ENCODE measurements around the gene DIAPH1. TPM values are rescaled to one million over a fixed set of nuclear protein-coding genes. Genes with fewer than 3 reads are reported as not detected.

Gene DIAPH1
- total and polyA plus RNA-seq, 4 donors = 51.5 to 74.7 (median 70.9) TPM

GRCh38 chr5:141493500-141494422 is 125.0 kb downstream of the DIAPH1 start:
- Histone ChIP-seq H3K36me3 (ENCODE audit: control insufficient read depth in 4 of 4, insufficient read depth in 3 of 4, low read depth in 1 of 4, low read length in 3 of 4) (no peaks in the 10 kb centered on the region), H3K27ac (ENCODE audit: low read depth in 1 of 2, low read length in 2 of 2) (no peak overlapping the region), H3K4me1 (ENCODE audit: control insufficient read depth in 4 of 4, insufficient read depth in 4 of 4, low read length in 3 of 4) (peaks cover 0 to 9% (median 4%) of the 10 kb centered on the region in 4 donors), H3K9me3 (ENCODE audit: control insufficient read depth in 4 of 4, low read length in 3 of 4) (peaks cover 0 to 2% (median 0%) of the 10 kb centered on the region in 4 donors), H3K9ac (ENCODE audit: low read depth in 1 of 2, low read length in 2 of 2) (no peak overlapping the region), H3K4me3 (ENCODE audit: low read depth in 1 of 3, low read length in 3 of 3) (no peak overlapping the region), H3K27me3 (ENCODE audit: control insufficient read depth in 4 of 4, insufficient read depth in 4 of 4, low read length in 3 of 4) (no peaks in the 10 kb centered on the region)
- TF ChIP-seq HNF4A (conservative IDR thresholded peaks at IDR 0.05) = no peak
- no peak for TF ChIP-seq SP1 (IDR thresholded peaks at IDR 0.05)
- TF ChIP-seq GABPA (IDR thresholded peaks at IDR 0.05 in 1 of 2, conservative IDR thresholded peaks at IDR 0.05 in 1 of 2) = no peak
- no peak for TF ChIP-seq RXRA (IDR thresholded peaks at IDR 0.05)
- TF ChIP-seq CTCF (IDR thresholded peaks at IDR 0.05; ENCODE audit: low read depth, low read length, missing input control) = no peak
- TF ChIP-seq NR2F2 (IDR thresholded peaks at IDR 0.05) = no peak
- no peak for TF ChIP-seq ATF3 (IDR thresholded peaks at IDR 0.05)
- no peak for TF ChIP-seq EGR1 (IDR thresholded peaks at IDR 0.05; ENCODE audit: low read depth in 2 of 2)
- TF ChIP-seq HNF4G (IDR thresholded peaks at IDR 0.05) = no peak
- no peak for TF ChIP-seq YY1 (IDR thresholded peaks at IDR 0.05)
- TF ChIP-seq JUND (IDR thresholded peaks at IDR 0.05) = no peak
- TF ChIP-seq TAF1 (conservative IDR thresholded peaks at IDR 0.05) = no peak
- TF ChIP-seq FOXA2 (IDR thresholded peaks at IDR 0.05) = no peak
- no peak for DNase-seq (ENCODE audit: low spot score)
- 80% methylated on average over 10 of the region's 10 CpGs for WGBS

- Histone ChIP-seq H3K36me3 (ENCODE audit: control insufficient read depth in 4 of 4, insufficient read depth in 3 of 4, low read depth in 1 of 4, low read length in 3 of 4) (no peaks in the 10 kb centered on the region), H3K4me1 (ENCODE audit: control insufficient read depth in 4 of 4, insufficient read depth in 4 of 4, low read length in 3 of 4) (peaks cover 0 to 9% (median 4%) of the 10 kb centered on the region in 4 donors), H3K9me3 (ENCODE audit: control insufficient read depth in 4 of 4, low read length in 3 of 4) (peaks cover 0 to 2% (median 0%) of the 10 kb centered on the region in 4 donors), H3K9ac (ENCODE audit: low read depth in 1 of 2, low read length in 2 of 2) (no peak overlapping the region), H3K27me3 (ENCODE audit: control insufficient read depth in 4 of 4, insufficient read depth in 4 of 4, low read length in 3 of 4) (no peaks in the 10 kb centered on the region), H3K4me3 (ENCODE audit: low read depth in 1 of 3, low read length in 3 of 3) (peak overlapping the region in 1 of 3 donors; percentile 5), H3K27ac (ENCODE audit: low read depth in 1 of 2, low read length in 2 of 2) (no peak overlapping the region)
- WGBS = 24% methylated on average over 68 of the region's 68 CpGs
- no peak for DNase-seq (ENCODE audit: low spot score)
- no peak for TF ChIP-seq GABPA (IDR thresholded peaks at IDR 0.05 in 1 of 2, conservative IDR thresholded peaks at IDR 0.05 in 1 of 2)
- no peak for TF ChIP-seq FOXA1 (IDR thresholded peaks at IDR 0.05)
- TF ChIP-seq EGR1 (IDR thresholded peaks at IDR 0.05; ENCODE audit: low read depth in 2 of 2) = no peak
- no peak for TF ChIP-seq FOXA2 (IDR thresholded peaks at IDR 0.05)
- no peak for TF ChIP-seq JUND (IDR thresholded peaks at IDR 0.05)
- no peak for TF ChIP-seq RXRA (IDR thresholded peaks at IDR 0.05)
- no peak for TF ChIP-seq CTCF (IDR thresholded peaks at IDR 0.05; ENCODE audit: low read depth, low read length, missing input control)
- TF ChIP-seq REST (IDR thresholded peaks at IDR 0.05) = no peak
- no peak for TF ChIP-seq NR2F2 (IDR thresholded peaks at IDR 0.05)
- TF ChIP-seq HNF4A (conservative IDR thresholded peaks at IDR 0.05) = no peak
- no peak for TF ChIP-seq SP1 (IDR thresholded peaks at IDR 0.05)
- TF ChIP-seq ATF3 (IDR thresholded peaks at IDR 0.05) = no peak
- no peak for TF ChIP-seq RAD21 (IDR thresholded peaks at IDR 0.05)
- no peak for TF ChIP-seq MAX (IDR thresholded peaks at IDR 0.05)
- no peak for TF ChIP-seq ZBTB33 (IDR thresholded peaks at IDR 0.05)
- no peak for TF ChIP-seq TAF1 (conservative IDR thresholded peaks at IDR 0.05)
- no peak for TF ChIP-seq YY1 (IDR thresholded peaks at IDR 0.05)
Observed at GRCh38 chr5:141492168-141492885, 126.5 kb downstream of the DIAPH1 start.

Data from liver (tissue), 9 donors.